ENCODE results near the gene SLC39A11. TPM values are rescaled to one million over a fixed set of nuclear protein-coding genes. Genes with fewer than 3 reads are reported as not detected.

The SLC39A11 gene
- polyA plus RNA-seq, 1 donor from 2014 or later = 8.0 TPM

DNA sequence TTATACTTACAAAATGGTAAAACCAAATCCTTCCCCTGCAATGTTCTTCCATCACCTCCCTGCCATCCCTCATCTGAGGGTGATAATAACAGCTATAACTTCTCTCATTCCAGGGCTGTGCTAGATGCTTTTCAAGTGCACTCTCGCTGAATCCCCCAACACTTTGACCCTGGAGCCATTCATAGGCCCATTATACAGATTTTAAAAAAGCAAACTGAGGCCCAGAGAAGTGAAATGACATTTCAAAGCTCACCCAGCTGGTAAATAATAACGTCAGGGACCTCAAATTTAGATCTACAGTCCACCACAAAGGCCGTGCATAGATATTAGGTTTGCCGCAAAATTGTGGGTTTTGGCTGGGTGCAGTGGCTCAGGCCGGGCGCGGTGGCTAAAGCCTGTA lies 378.8 kb downstream of the SLC39A11 start:
- H3K9me3 ChIP-seq (ENCODE audit: low read length) = no peaks in the 10 kb centered on the region
- TF ChIP-seq, protein P1, sequence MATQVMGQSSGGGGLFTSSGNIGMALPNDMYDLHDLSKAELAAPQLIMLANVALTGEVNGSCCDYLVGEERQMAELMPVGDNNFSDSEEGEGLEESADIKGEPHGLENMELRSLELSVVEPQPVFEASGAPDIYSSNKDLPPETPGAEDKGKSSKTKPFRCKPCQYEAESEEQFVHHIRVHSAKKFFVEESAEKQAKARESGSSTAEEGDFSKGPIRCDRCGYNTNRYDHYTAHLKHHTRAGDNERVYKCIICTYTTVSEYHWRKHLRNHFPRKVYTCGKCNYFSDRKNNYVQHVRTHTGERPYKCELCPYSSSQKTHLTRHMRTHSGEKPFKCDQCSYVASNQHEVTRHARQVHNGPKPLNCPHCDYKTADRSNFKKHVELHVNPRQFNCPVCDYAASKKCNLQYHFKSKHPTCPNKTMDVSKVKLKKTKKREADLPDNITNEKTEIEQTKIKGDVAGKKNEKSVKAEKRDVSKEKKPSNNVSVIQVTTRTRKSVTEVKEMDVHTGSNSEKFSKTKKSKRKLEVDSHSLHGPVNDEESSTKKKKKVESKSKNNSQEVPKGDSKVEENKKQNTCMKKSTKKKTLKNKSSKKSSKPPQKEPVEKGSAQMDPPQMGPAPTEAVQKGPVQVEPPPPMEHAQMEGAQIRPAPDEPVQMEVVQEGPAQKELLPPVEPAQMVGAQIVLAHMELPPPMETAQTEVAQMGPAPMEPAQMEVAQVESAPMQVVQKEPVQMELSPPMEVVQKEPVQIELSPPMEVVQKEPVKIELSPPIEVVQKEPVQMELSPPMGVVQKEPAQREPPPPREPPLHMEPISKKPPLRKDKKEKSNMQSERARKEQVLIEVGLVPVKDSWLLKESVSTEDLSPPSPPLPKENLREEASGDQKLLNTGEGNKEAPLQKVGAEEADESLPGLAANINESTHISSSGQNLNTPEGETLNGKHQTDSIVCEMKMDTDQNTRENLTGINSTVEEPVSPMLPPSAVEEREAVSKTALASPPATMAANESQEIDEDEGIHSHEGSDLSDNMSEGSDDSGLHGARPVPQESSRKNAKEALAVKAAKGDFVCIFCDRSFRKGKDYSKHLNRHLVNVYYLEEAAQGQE (IDR thresholded peaks at IDR 0.05; ENCODE audit: borderline replicate concordance) = no peak
- TF ChIP-seq RAD21 (conservative IDR thresholded peaks at IDR 0.05) (no peak), EP300 (conservative IDR thresholded peaks at IDR 0.05; ENCODE audit: poor library complexity, severe bottlenecking) (no peak), POLR2AphosphoS5 (IDR thresholded peaks at IDR 0.05) (no peak), TAF1 (IDR thresholded peaks at IDR 0.05; ENCODE audit: low read depth) (no peak), EZH2 (IDR thresholded peaks at IDR 0.05; ENCODE audit: borderline replicate concordance, insufficient read depth, low read length, poor library complexity, severe bottlenecking) (no peak), SMC3 (conservative IDR thresholded peaks at IDR 0.05; ENCODE audit: poor library complexity) (no peak), MXI1 (conservative IDR thresholded peaks at IDR 0.05; ENCODE audit: poor library complexity, severe bottlenecking) (no peak)
- TF ChIP-seq, protein P2, sequence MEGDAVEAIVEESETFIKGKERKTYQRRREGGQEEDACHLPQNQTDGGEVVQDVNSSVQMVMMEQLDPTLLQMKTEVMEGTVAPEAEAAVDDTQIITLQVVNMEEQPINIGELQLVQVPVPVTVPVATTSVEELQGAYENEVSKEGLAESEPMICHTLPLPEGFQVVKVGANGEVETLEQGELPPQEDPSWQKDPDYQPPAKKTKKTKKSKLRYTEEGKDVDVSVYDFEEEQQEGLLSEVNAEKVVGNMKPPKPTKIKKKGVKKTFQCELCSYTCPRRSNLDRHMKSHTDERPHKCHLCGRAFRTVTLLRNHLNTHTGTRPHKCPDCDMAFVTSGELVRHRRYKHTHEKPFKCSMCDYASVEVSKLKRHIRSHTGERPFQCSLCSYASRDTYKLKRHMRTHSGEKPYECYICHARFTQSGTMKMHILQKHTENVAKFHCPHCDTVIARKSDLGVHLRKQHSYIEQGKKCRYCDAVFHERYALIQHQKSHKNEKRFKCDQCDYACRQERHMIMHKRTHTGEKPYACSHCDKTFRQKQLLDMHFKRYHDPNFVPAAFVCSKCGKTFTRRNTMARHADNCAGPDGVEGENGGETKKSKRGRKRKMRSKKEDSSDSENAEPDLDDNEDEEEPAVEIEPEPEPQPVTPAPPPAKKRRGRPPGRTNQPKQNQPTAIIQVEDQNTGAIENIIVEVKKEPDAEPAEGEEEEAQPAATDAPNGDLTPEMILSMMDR (IDR thresholded peaks at IDR 0.05; ENCODE audit: poor library complexity, severe bottlenecking) = no peak

DNA sequence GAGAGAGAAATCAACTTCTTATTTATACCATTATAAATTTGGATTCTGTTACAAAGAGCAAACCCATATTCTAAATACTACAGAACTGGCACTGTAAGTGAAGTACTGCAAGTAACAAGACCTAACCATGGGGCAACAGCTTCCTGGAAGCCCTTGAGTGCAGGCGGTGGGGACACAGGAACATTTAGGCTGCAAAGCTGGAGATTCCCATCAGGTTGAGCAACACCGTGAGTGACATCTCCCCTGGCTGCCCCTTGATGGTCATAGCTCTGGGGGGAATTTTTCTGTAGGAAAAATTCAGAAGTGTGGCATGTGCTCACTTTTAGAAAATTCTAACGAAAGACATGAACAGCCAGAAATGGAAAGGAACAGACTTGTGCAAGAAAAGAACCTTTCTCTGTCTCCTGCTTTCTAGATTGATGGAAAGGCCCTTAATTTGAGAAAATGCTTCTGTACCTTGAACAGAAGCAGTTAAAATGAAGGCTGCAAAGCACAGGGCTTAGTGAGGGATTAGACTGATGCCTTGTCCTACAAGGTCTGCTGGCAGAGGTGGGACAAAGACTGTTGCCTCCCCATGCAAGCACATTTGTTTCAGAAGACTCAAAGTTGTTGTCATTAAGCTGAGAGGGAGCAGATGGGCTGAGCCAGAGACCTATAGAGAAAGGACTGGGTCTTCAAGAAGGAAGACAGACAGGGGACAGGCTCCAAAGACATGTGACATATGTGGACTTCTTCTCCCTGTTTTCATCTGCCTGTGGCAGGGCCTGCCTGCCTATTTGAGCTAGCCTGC lies 380.8 kb downstream of the SLC39A11 start:
- Histone ChIP-seq H3K79me2 (replicated peaks; ENCODE audit: insufficient read depth, low read length) (no peaks in the 10 kb centered on the region), H3K9ac (ENCODE audit: low read length) (no peak overlapping the region), H4K20me1 (ENCODE audit: insufficient read depth) (no peaks in the 10 kb centered on the region), H3F3A (ENCODE audit: insufficient read depth, low read length, poor library complexity, severe bottlenecking) (no peaks in the 10 kb centered on the region), H3K4me3 (ENCODE audit: low read length) (no peak overlapping the region), H3K27me3 (ENCODE audit: insufficient read depth, low read depth, low read length) (no peaks in the 10 kb centered on the region), H3K27ac (ENCODE audit: low read length) (no peak overlapping the region), H2AFZ (ENCODE audit: low read depth, low read length) (no peak overlapping the region), H3K9me3 (ENCODE audit: low read length) (no peaks in the 10 kb centered on the region), H3K4me2 (ENCODE audit: low read length) (no peak overlapping the region), H3K36me3 (ENCODE audit: insufficient read depth, low read length) (no peaks in the 10 kb centered on the region), H3K9me2 (ENCODE audit: insufficient read depth, low read length) (no peaks in the 10 kb centered on the region)
- TF ChIP-seq SMC3 (conservative IDR thresholded peaks at IDR 0.05; ENCODE audit: poor library complexity) (no peak), EZH2 (IDR thresholded peaks at IDR 0.05; ENCODE audit: borderline replicate concordance, insufficient read depth, low read length, poor library complexity, severe bottlenecking) (no peak), POLR2AphosphoS5 (IDR thresholded peaks at IDR 0.05) (no peak), RAD21 (conservative IDR thresholded peaks at IDR 0.05) (no peak), EP300 (conservative IDR thresholded peaks at IDR 0.05; ENCODE audit: poor library complexity, severe bottlenecking) (no peak), MXI1 (conservative IDR thresholded peaks at IDR 0.05; ENCODE audit: poor library complexity, severe bottlenecking) (no peak), TAF1 (IDR thresholded peaks at IDR 0.05; ENCODE audit: low read depth) (no peak)
- TF ChIP-seq, protein P2 (IDR thresholded peaks at IDR 0.05; ENCODE audit: poor library complexity, severe bottlenecking) = no peak
- TF ChIP-seq, protein P1 (IDR thresholded peaks at IDR 0.05; ENCODE audit: borderline replicate concordance) = no peak

More for the DNA sequence above, 378.8 kb downstream of the SLC39A11 start:
- Histone ChIP-seq H3K27me3 (ENCODE audit: insufficient read depth, low read depth, low read length) (no peaks in the 10 kb centered on the region), H3F3A (ENCODE audit: insufficient read depth, low read length, poor library complexity, severe bottlenecking) (no peaks in the 10 kb centered on the region), H3K9me2 (ENCODE audit: insufficient read depth, low read length) (no peaks in the 10 kb centered on the region), H3K9ac (ENCODE audit: low read length) (no peak overlapping the region), H3K4me3 (ENCODE audit: low read length) (no peak overlapping the region), H2AFZ (ENCODE audit: low read depth, low read length) (no peak overlapping the region), H3K79me2 (replicated peaks; ENCODE audit: insufficient read depth, low read length) (no peaks in the 10 kb centered on the region), H3K27ac (ENCODE audit: low read length) (no peak overlapping the region), H4K20me1 (ENCODE audit: insufficient read depth) (no peaks in the 10 kb centered on the region), H3K36me3 (ENCODE audit: insufficient read depth, low read length) (no peaks in the 10 kb centered on the region), H3K4me2 (ENCODE audit: low read length) (no peak overlapping the region)
